ENCODE measurements around the gene BPIFB6. TPM values are rescaled to one million over a fixed set of nuclear protein-coding genes. Genes with fewer than 3 reads are reported as not detected.

Gene BPIFB6
- total RNA-seq, 1 donor from 2014 or later: not detected

- Histone ChIP-seq H3K27ac (ENCODE audit: low read depth, low read length) (no peak overlapping the region), H3K9ac (ENCODE audit: low read depth in 1 of 3, low read length in 3 of 3) (no peak overlapping the region), H3K27me3 (ENCODE audit: control insufficient read depth in 3 of 3, insufficient read depth in 3 of 3, low read length in 3 of 3) (peaks cover 4 to 22% (median 7%) of the 10 kb centered on the region in 3 donors), H3K4me3 (ENCODE audit: low read length in 3 of 3) (no peak overlapping the region), H3K36me3 (ENCODE audit: control insufficient read depth in 3 of 3, insufficient read depth in 3 of 3, low read length in 3 of 3) (no peaks in the 10 kb centered on the region), H3K9me3 (ENCODE audit: control insufficient read depth in 3 of 3, low read length in 3 of 3) (peaks cover 3 to 7% (median 5%) of the 10 kb centered on the region in 3 donors), H3K4me1 (ENCODE audit: control insufficient read depth in 3 of 3, insufficient read depth in 3 of 3, low read length in 3 of 3) (no peaks in the 10 kb centered on the region)
These were observed 29.2 kb upstream of the BPIFB6 start for GRCh38 chr20:33002087-33002808.

- H3K9ac ChIP-seq (ENCODE audit: low read depth in 1 of 3, low read length in 3 of 3): no peak within 1 kb of the TSS
- peaks cover 3 to 7% (median 5%) of the 10 kb centered on the region in 3 donors for H3K9me3 ChIP-seq (ENCODE audit: control insufficient read depth in 3 of 3, low read length in 3 of 3)
- H3K27ac ChIP-seq (ENCODE audit: low read depth, low read length): no peak within 1 kb of the TSS
- peaks cover 4 to 26% (median 7%) of the 10 kb centered on the region in 3 donors for H3K27me3 ChIP-seq (ENCODE audit: control insufficient read depth in 3 of 3, insufficient read depth in 3 of 3, low read length in 3 of 3)
- no peaks in the 10 kb centered on the region for H3K4me1 ChIP-seq (ENCODE audit: control insufficient read depth in 3 of 3, insufficient read depth in 3 of 3, low read length in 3 of 3)
- H3K36me3 ChIP-seq (ENCODE audit: control insufficient read depth in 3 of 3, insufficient read depth in 3 of 3, low read length in 3 of 3): no peaks in the 10 kb centered on the region
- H3K4me3 ChIP-seq (ENCODE audit: low read length in 3 of 3): no peak within 1 kb of the TSS
These were observed 27.2 kb upstream of the BPIFB6 start, which contains the start of gene SUN5 for GRCh38 chr20:33004141-33004751. Gene SUN5 (minus strand): TSS chr20:33004433. CDS start chr20:33004340, 93 bp downstream.

GRCh38 chr20:33005132-33005566 is 26.3 kb upstream of the BPIFB6 start:
- Histone ChIP-seq H3K27me3 (ENCODE audit: control insufficient read depth in 3 of 3, insufficient read depth in 3 of 3, low read length in 3 of 3) (peaks cover 4 to 20% (median 7%) of the 10 kb centered on the region in 3 donors), H3K4me1 (ENCODE audit: control insufficient read depth in 3 of 3, insufficient read depth in 3 of 3, low read length in 3 of 3) (no peaks in the 10 kb centered on the region), H3K9me3 (ENCODE audit: control insufficient read depth in 3 of 3, low read length in 3 of 3) (peaks cover 3 to 7% (median 5%) of the 10 kb centered on the region in 3 donors), H3K36me3 (ENCODE audit: control insufficient read depth in 3 of 3, insufficient read depth in 3 of 3, low read length in 3 of 3) (no peaks in the 10 kb centered on the region), H3K27ac (ENCODE audit: low read depth, low read length) (no peak overlapping the region), H3K9ac (ENCODE audit: low read depth in 1 of 3, low read length in 3 of 3) (no peak overlapping the region), H3K4me3 (ENCODE audit: low read length in 3 of 3) (no peak overlapping the region)

GRCh38 chr20:33005908-33006775 is 25.3 kb upstream of the BPIFB6 start:
- Histone ChIP-seq H3K4me1 (ENCODE audit: control insufficient read depth in 3 of 3, insufficient read depth in 3 of 3, low read length in 3 of 3) (no peaks in the 10 kb centered on the region), H3K27me3 (ENCODE audit: control insufficient read depth in 3 of 3, insufficient read depth in 3 of 3, low read length in 3 of 3) (peaks cover 7 to 27% (median 17%) of the 10 kb centered on the region in 3 donors)

GRCh38 chr20:33006776-33007375 is 24.6 kb upstream of the BPIFB6 start:
- no peaks in the 10 kb centered on the region for H3K4me1 ChIP-seq (ENCODE audit: control insufficient read depth in 3 of 3, insufficient read depth in 3 of 3, low read length in 3 of 3)
- H3K9ac ChIP-seq (ENCODE audit: low read depth in 1 of 3, low read length in 3 of 3): no peak overlapping the region
- H3K4me3 ChIP-seq (ENCODE audit: low read length in 3 of 3): no peak overlapping the region
- peaks cover 7 to 30% (median 17%) of the 10 kb centered on the region in 3 donors for H3K27me3 ChIP-seq (ENCODE audit: control insufficient read depth in 3 of 3, insufficient read depth in 3 of 3, low read length in 3 of 3)
- H3K27ac ChIP-seq (ENCODE audit: low read depth, low read length): no peak overlapping the region
- no peaks in the 10 kb centered on the region for H3K36me3 ChIP-seq (ENCODE audit: control insufficient read depth in 3 of 3, insufficient read depth in 3 of 3, low read length in 3 of 3)
- H3K9me3 ChIP-seq (ENCODE audit: control insufficient read depth in 3 of 3, low read length in 3 of 3): peaks cover 3 to 7% (median 5%) of the 10 kb centered on the region in 3 donors

More at GRCh38 chr20:33005908-33006775, 25.3 kb upstream of the BPIFB6 start:
- Histone ChIP-seq H3K9ac (ENCODE audit: low read depth in 1 of 3, low read length in 3 of 3) (no peak overlapping the region), H3K4me3 (ENCODE audit: low read length in 3 of 3) (no peak overlapping the region), H3K36me3 (ENCODE audit: control insufficient read depth in 3 of 3, insufficient read depth in 3 of 3, low read length in 3 of 3) (no peaks in the 10 kb centered on the region), H3K27ac (ENCODE audit: low read depth, low read length) (no peak overlapping the region), H3K9me3 (ENCODE audit: control insufficient read depth in 3 of 3, low read length in 3 of 3) (peaks cover 3 to 7% (median 5%) of the 10 kb centered on the region in 3 donors)

- Histone ChIP-seq H3K4me1 (ENCODE audit: control insufficient read depth in 3 of 3, insufficient read depth in 3 of 3, low read length in 3 of 3) (no peaks in the 10 kb centered on the region), H3K9ac (ENCODE audit: low read depth in 1 of 3, low read length in 3 of 3) (no peak within 1 kb of the TSS), H3K27me3 (ENCODE audit: control insufficient read depth in 3 of 3, insufficient read depth in 3 of 3, low read length in 3 of 3) (peaks cover 7 to 26% (median 17%) of the 10 kb centered on the region in 3 donors), H3K9me3 (ENCODE audit: control insufficient read depth in 3 of 3, low read length in 3 of 3) (peaks cover 3 to 7% (median 5%) of the 10 kb centered on the region in 3 donors), H3K27ac (ENCODE audit: low read depth, low read length) (no peak within 1 kb of the TSS), H3K36me3 (ENCODE audit: control insufficient read depth in 3 of 3, insufficient read depth in 3 of 3, low read length in 3 of 3) (no peaks in the 10 kb centered on the region), H3K4me3 (ENCODE audit: low read length in 3 of 3) (no peak within 1 kb of the TSS)
These were observed 23.8 kb upstream of the BPIFB6 start, which contains the start of gene BPIFB2 for GRCh38 chr20:33007376-33008335. Gene BPIFB2 (plus strand): TSS chr20:33007704. CDS start chr20:33008575, 871 bp downstream.

GRCh38 chr20:33008336-33009213 is 22.9 kb upstream of the BPIFB6 start:
- H3K9ac ChIP-seq (ENCODE audit: low read depth in 1 of 3, low read length in 3 of 3): no peak overlapping the region
- H3K27me3 ChIP-seq (ENCODE audit: control insufficient read depth in 3 of 3, insufficient read depth in 3 of 3, low read length in 3 of 3): peaks cover 7 to 27% (median 20%) of the 10 kb centered on the region in 3 donors
- no peak overlapping the region for H3K27ac ChIP-seq (ENCODE audit: low read depth, low read length)
- no peak overlapping the region for H3K4me3 ChIP-seq (ENCODE audit: low read length in 3 of 3)
- H3K4me1 ChIP-seq (ENCODE audit: control insufficient read depth in 3 of 3, insufficient read depth in 3 of 3, low read length in 3 of 3): no peaks in the 10 kb centered on the region
- H3K36me3 ChIP-seq (ENCODE audit: control insufficient read depth in 3 of 3, insufficient read depth in 3 of 3, low read length in 3 of 3): no peaks in the 10 kb centered on the region
- peaks cover 3 to 7% (median 5%) of the 10 kb centered on the region in 3 donors for H3K9me3 ChIP-seq (ENCODE audit: control insufficient read depth in 3 of 3, low read length in 3 of 3)
